Measurements from ENCODE around the gene CNDP1. TPM values are rescaled to one million over a fixed set of nuclear protein-coding genes. Genes with fewer than 3 reads are reported as not detected.

CNDP1 gene
- total RNA-seq (2021; fragmentation: NEBNext Ultra II Directional; extraction: Animal tissue kit (Norgen Biotek cat#: 25700)) = not detected
- long read RNA-seq = 0 reads

- no peak for TF ChIP-seq CTCF (IDR thresholded peaks at IDR 0.05)
- no peak within 1 kb of the TSS for H3K27ac Mint-ChIP-seq
- H3K27me3 Mint-ChIP-seq (ENCODE audit: insufficient read depth) = peaks cover 32% of the 10 kb centered on the region
- no peak within 1 kb of the TSS for H3K4me3 Mint-ChIP-seq
- no peaks in the 10 kb centered on the region for H3K9me3 Mint-ChIP-seq
- H3K4me1 Mint-ChIP-seq (ENCODE audit: low read depth) = no peaks in the 10 kb centered on the region
- no peak for DNase-seq
- no peaks in the 10 kb centered on the region for H3K36me3 Mint-ChIP-seq (ENCODE audit: low read depth)
Measured at GRCh38 chr18:74534150-74534969, at the start of gene CNDP1. Gene CNDP1 (plus strand): TSS chr18:74534500. CDS start chr18:74534668, 168 bp downstream.

GRCh38 chr18:74486119-74486849 lies 48.0 kb upstream of the CNDP1 start:
- no peaks in the 10 kb centered on the region for H3K9me3 Mint-ChIP-seq
- no peak overlapping the region for H3K4me3 Mint-ChIP-seq
- no peaks in the 10 kb centered on the region for H3K36me3 Mint-ChIP-seq (ENCODE audit: low read depth)
- no peak overlapping the region for H3K27ac Mint-ChIP-seq
- H3K27me3 Mint-ChIP-seq (ENCODE audit: insufficient read depth) = peaks cover 29% of the 10 kb centered on the region
- no peak for TF ChIP-seq CTCF (IDR thresholded peaks at IDR 0.05)
- DNase-seq = no peak
- peaks cover 6% of the 10 kb centered on the region; the same call in 1 of the 2 replicates for H3K4me1 Mint-ChIP-seq (ENCODE audit: low read depth)

GRCh38 chr18:74488354-74488753 lies 45.9 kb upstream of the CNDP1 start:
- Mint-ChIP-seq H3K27me3 (ENCODE audit: insufficient read depth) (peaks cover 36% of the 10 kb centered on the region), H3K4me1 (ENCODE audit: low read depth) (peaks cover 6% of the 10 kb centered on the region; the same call in 1 of the 2 replicates)

GRCh38 chr18:74488864-74489263 lies 45.4 kb upstream of the CNDP1 start:
- Mint-ChIP-seq H3K36me3 (ENCODE audit: low read depth) (no peaks in the 10 kb centered on the region), H3K4me1 (ENCODE audit: low read depth) (peaks cover 6% of the 10 kb centered on the region; the same call in 1 of the 2 replicates), H3K9me3 (peaks cover 5% of the 10 kb centered on the region; the same call in 1 of the 2 replicates), H3K27me3 (ENCODE audit: insufficient read depth) (peaks cover 36% of the 10 kb centered on the region), H3K27ac (no peak overlapping the region), H3K4me3 (no peak overlapping the region)
- TF ChIP-seq CTCF (IDR thresholded peaks at IDR 0.05) = no peak
- no peak for DNase-seq

More at GRCh38 chr18:74488354-74488753, 45.9 kb upstream of the CNDP1 start:
- no peaks in the 10 kb centered on the region for H3K36me3 Mint-ChIP-seq (ENCODE audit: low read depth)
- no peak overlapping the region for H3K27ac Mint-ChIP-seq
- H3K4me3 Mint-ChIP-seq = no peak overlapping the region
- peaks cover 5% of the 10 kb centered on the region; the same call in 1 of the 2 replicates for H3K9me3 Mint-ChIP-seq
- no peak for TF ChIP-seq CTCF (IDR thresholded peaks at IDR 0.05)
- no peak for DNase-seq

- no peaks in the 10 kb centered on the region for H3K36me3 Mint-ChIP-seq (ENCODE audit: low read depth)
- no peak overlapping the region for H3K27ac Mint-ChIP-seq
- DNase-seq = no peak
- H3K9me3 Mint-ChIP-seq = peaks cover 5% of the 10 kb centered on the region; the same call in 1 of the 2 replicates
- peaks cover 6% of the 10 kb centered on the region; the same call in 1 of the 2 replicates for H3K4me1 Mint-ChIP-seq (ENCODE audit: low read depth)
- H3K27me3 Mint-ChIP-seq (ENCODE audit: insufficient read depth) = peaks cover 36% of the 10 kb centered on the region
- peak overlapping the region; percentile 52 for H3K4me3 Mint-ChIP-seq
- no peak for TF ChIP-seq CTCF (IDR thresholded peaks at IDR 0.05)
Measured at GRCh38 chr18:74489676-74490075, 44.6 kb upstream of the CNDP1 start.

All from HFFc6 (cell line).